Trophoblast cell (in vitro differentiated cells and primary cell): ENCODE measurements around the gene USF1.
A peak's percentile ranks its signal among the peaks of the same experiment; 100 is the strongest.

Experiments
- DNase-seq, 2 donors: peaks; one replicate each; pipeline ENCODE4 v3.0.0-alpha.2; 2016
- H2AFZ ChIP-seq: 2 replicates; pipeline ENCODE4 v1.6.1; 2013; ENCODE audit warnings: low read length, moderate library complexity, mild to moderate bottlenecking; ENCODE audit not compliant: insufficient read depth, poor library complexity
- H2AK5ac ChIP-seq: 2 replicates; pipeline ENCODE4 v1.6.1; 2013; ENCODE audit warnings: mild to moderate bottlenecking, low read length
- H2BK120ac ChIP-seq: 2 replicates; pipeline ENCODE4 v1.6.1; 2013; ENCODE audit warnings: low read length, mild to moderate bottlenecking, moderate library complexity; ENCODE audit not compliant: insufficient read depth, poor library complexity
- H2BK12ac ChIP-seq: 2 replicates; pipeline ENCODE4 v1.6.1; 2013; ENCODE audit warnings: mild to moderate bottlenecking, low read length, moderate library complexity
- H2BK5ac ChIP-seq: 2 replicates; pipeline ENCODE4 v1.6.1; 2013; ENCODE audit warnings: low read length, low read depth, moderate library complexity, mild to moderate bottlenecking; ENCODE audit not compliant: poor library complexity
- H3K14ac ChIP-seq: 2 replicates; pipeline ENCODE4 v1.6.1; 2013; ENCODE audit warnings: mild to moderate bottlenecking, low read length
- H3K18ac ChIP-seq: 2 replicates; pipeline ENCODE4 v1.6.1; 2013; ENCODE audit warnings: mild to moderate bottlenecking, low read length
- H3K23ac ChIP-seq: 2 replicates; pipeline ENCODE4 v1.6.1; 2013; ENCODE audit warnings: low read length
- H3K27ac ChIP-seq: 2 replicates; pipeline ENCODE4 v1.5.1; 2013; ENCODE audit warnings: low read depth, mild to moderate bottlenecking, inconsistent platforms, low read length, moderate library complexity
- H3K27me3 ChIP-seq: 2 replicates; pipeline ENCODE4 v1.6.1; 2013; ENCODE audit warnings: inconsistent platforms, mild to moderate bottlenecking, low read length, moderate library complexity; ENCODE audit not compliant: insufficient read depth
- H3K36me3 ChIP-seq, 2 experiments: 1 replicate in 1 of 2; 2 replicates in 1 of 2; pipeline ENCODE4 v1.6.1; 2013; ENCODE audit warnings: low read length in 2 of 2, mild to moderate bottlenecking in 2 of 2, moderate library complexity in 1 of 2; ENCODE audit not compliant: insufficient read depth in 2 of 2, control insufficient read depth in 1 of 2
- H3K4ac ChIP-seq: 2 replicates; pipeline ENCODE4 v1.6.1; 2013; ENCODE audit warnings: low read depth, mild to moderate bottlenecking, low read length, moderate library complexity
- H3K4me1 ChIP-seq, 2 experiments: 1 replicate in 1 of 2; 2 replicates in 1 of 2; pipeline ENCODE4 v1.6.1; 2013; ENCODE audit warnings: low read length in 2 of 2, mild to moderate bottlenecking in 2 of 2, moderate library complexity in 1 of 2; ENCODE audit not compliant: insufficient read depth in 2 of 2, control insufficient read depth in 1 of 2
- H3K4me2 ChIP-seq: 2 replicates; pipeline ENCODE4 v1.6.1; 2013; ENCODE audit warnings: inconsistent platforms, mild to moderate bottlenecking, low read length, moderate library complexity
- H3K4me3 ChIP-seq: 2 replicates; pipeline ENCODE4 v1.5.1; 2013; ENCODE audit warnings: mild to moderate bottlenecking, low read depth, low read length, inconsistent platforms
- H3K79me1 ChIP-seq: one replicate; pipeline ENCODE4 v1.6.1; 2013; ENCODE audit warnings: low read length
- H3K79me2 ChIP-seq: 2 replicates; pipeline ENCODE4 v1.6.1; 2013; ENCODE audit warnings: low read length, mild to moderate bottlenecking; ENCODE audit not compliant: control insufficient read depth, insufficient read depth, poor library complexity
- H3K9ac ChIP-seq: 2 replicates; pipeline ENCODE4 v1.6.1; 2013; ENCODE audit warnings: mild to moderate bottlenecking, low read length
- H3K9me3 ChIP-seq: 2 replicates; pipeline ENCODE4 v1.6.1; 2013; ENCODE audit warnings: low read depth, mild to moderate bottlenecking, control low read depth, inconsistent platforms, low read length; ENCODE audit not compliant: insufficient read depth
- H4K12ac ChIP-seq: 2 replicates; pipeline ENCODE4 v1.6.1; 2013; ENCODE audit warnings: low read depth, mild to moderate bottlenecking, low read length, moderate library complexity
- H4K8ac ChIP-seq: 2 replicates; pipeline ENCODE4 v1.6.1; 2013; ENCODE audit warnings: low read depth, mild to moderate bottlenecking, low read length, moderate library complexity
- H4K91ac ChIP-seq: one replicate; pipeline ENCODE4 v1.6.1; 2013; ENCODE audit warnings: low read depth, mild to moderate bottlenecking, low read length, moderate library complexity
- WGBS: extraction: QIAGEN DNeasy Blood & Tissue Kit; methylation state at CpG from one replicate; pipeline ENCODE4 v1.1.7; 2013; ENCODE audit warnings: missing lambda C conversion rate; ENCODE audit not compliant: insufficient read length, insufficient coverage; ENCODE audit errors: extremely low coverage; 5-methylcytosine and 5-hydroxymethylcytosine counted together

The USF1 gene

GRCh38 chr1:161076410-161076809 lies 30.6 kb upstream of the USF1 start:
- Histone ChIP-seq H3K79me2 (peaks cover 2% of the 10 kb centered on the region), H3K14ac (no peak overlapping the region), H2BK120ac (no peak overlapping the region), H4K91ac (no peak overlapping the region), H2BK5ac (no peak overlapping the region), H3K4ac (no peak overlapping the region), H3K79me1 (peaks cover 34% of the 10 kb centered on the region), H3K9me3 (peaks cover 2% of the 10 kb centered on the region), H4K8ac (no peak overlapping the region), H3K4me3 (no peak overlapping the region), H2BK12ac (peak overlapping the region; percentile 51), H2AFZ (no peak overlapping the region), H3K9ac (no peak overlapping the region), H2AK5ac (no peak overlapping the region), H3K4me1 (peaks cover 31 to 45% of the 10 kb centered on the region in 2 experiments), H3K4me2 (no peak overlapping the region), H3K27me3 (no peaks in the 10 kb centered on the region), H3K18ac (no peak overlapping the region), H3K27ac (no peak overlapping the region), H3K36me3 (peaks cover 21 to 22% of the 10 kb centered on the region in 2 experiments), H4K12ac (no peak overlapping the region), H3K23ac (no peak overlapping the region)
- DNase-seq = no peak

DNA sequence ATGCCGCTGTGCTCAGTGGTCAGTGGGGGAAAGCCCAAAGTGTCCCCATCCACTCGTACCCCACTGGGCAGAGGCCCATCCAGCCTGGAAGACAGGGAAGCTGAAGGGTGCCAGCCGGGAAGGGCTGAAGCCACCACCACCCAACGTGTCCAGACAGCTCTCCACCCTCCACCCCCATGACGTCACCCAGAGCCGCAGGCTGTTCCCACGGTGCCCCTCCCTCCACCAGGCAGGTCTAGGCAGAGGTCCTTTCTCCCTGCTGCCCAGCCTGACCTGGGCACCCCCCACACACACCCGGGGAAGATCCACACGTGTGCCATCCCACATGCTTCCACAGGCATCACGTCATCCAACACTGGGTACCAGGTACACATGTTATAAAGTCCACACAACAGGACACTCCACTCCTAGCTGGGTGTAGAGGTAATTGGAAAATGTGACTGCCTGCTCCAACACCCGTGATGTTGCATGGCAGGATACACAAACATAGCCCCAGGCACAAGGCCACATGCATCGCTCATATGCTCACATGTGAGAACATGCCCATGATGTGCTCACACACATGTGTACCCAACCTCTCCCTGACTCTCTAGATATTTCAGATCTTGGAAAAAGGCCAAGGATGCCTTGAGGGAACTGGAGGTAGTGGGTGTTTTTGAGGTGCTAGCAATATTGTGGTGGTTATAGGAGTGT lies 29.0 kb upstream of the USF1 start:
- peak overlapping the region; percentile 19 for H3K14ac ChIP-seq
- H3K27ac ChIP-seq = no peak overlapping the region
- peak overlapping the region; percentile 74 for H4K91ac ChIP-seq
- H3K9ac ChIP-seq = no peak overlapping the region
- H2BK120ac ChIP-seq = peak overlapping the region; percentile 18
- no peak overlapping the region for H3K4me2 ChIP-seq
- peak overlapping the region; percentile 67 for H2AK5ac ChIP-seq
- H3K79me1 ChIP-seq = peaks cover 20% of the 10 kb centered on the region
- H3K79me2 ChIP-seq = no peaks in the 10 kb centered on the region
- no peak overlapping the region for H2AFZ ChIP-seq
- H3K4me3 ChIP-seq = no peak overlapping the region
- no CpG with 5 or more reads among the region's 12 CpGs for WGBS
- DNase-seq = peak; percentile 44 to 59
- H3K27me3 ChIP-seq = no peaks in the 10 kb centered on the region
- peaks cover 2% of the 10 kb centered on the region for H3K9me3 ChIP-seq
- H2BK5ac ChIP-seq = peak overlapping the region; percentile 11
- no peak overlapping the region for H4K8ac ChIP-seq
- no peak overlapping the region for H3K4ac ChIP-seq
- peaks cover 21 to 25% of the 10 kb centered on the region in 2 experiments for H3K36me3 ChIP-seq
- no peak overlapping the region for H4K12ac ChIP-seq
- H3K18ac ChIP-seq = peak overlapping the region; percentile 26
- H2BK12ac ChIP-seq = peak overlapping the region; percentile 70
- no peak overlapping the region for H3K23ac ChIP-seq
- H3K4me1 ChIP-seq = peaks cover 17 to 29% of the 10 kb centered on the region in 2 experiments

DNA sequence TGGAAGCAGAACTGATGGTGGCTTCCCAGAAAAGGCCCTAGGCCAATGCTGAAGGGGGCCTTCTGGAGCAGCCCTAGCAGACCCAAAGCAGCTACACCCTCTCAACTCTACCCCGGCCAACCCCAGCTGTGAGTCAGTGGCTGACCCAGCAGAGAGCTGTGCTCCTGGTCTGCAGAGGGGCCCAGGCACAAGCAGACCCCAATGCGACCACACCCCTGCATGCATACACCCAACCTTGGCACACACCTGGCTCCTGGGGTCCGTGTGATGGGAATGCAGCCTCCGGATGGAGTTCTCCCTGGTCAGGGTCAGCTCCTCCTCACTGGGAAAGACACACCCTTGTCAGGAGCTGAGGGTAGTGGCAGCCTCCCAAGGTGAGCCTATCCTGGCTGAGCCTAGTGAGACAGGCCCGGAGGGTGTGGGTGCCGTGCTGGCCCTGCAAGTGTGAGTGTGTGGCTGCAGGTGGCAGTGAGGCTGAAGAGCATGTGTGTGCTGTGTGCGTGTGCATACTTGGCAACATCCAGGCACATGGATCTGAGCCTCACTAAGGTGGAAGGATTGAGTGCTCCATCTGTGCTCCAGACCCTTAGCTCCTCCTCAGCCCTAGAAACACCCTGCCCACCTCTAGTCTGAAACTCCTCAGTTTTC lies 27.8 kb upstream of the USF1 start:
- Histone ChIP-seq H3K79me2 (no peaks in the 10 kb centered on the region), H2AFZ (no peak overlapping the region)
- WGBS = no CpG with 5 or more reads among the region's 7 CpGs

DNA sequence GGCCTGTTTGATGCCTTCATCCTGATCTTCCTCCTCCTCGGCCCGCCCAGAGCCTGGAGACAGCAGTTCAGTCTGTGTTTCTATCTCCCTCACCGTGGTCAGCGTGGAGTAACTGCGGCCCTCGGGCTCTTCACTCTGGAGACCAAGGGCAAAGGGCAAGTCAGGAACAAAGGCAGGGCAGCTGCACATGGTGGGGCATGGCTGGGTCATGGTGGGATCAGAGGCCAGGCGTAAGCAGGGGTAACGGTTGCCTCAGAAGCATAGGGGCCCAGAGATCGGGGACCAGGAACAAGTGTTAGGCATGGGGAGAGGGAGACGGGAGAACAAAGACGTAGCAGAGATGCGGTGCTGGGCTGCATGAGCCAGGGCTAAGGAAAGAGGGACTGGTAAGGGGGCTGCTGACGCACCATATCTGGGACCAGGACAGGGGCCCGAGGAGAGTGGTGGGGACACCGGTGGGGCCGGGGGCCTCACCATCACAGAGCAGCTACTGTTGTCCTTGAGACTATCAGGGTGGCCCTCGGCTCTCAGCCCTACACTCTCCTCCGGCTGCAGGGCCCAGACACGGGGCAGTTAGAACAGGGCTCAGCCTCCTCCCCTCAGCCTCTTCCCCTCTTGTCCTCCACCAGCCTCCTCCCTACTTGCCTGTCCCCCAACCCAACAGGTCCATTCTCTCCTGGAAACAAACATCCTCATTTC lies 27.1 kb upstream of the USF1 start:
- Histone ChIP-seq H4K8ac (peak overlapping the region; percentile 25), H3K9ac (no peak overlapping the region), H3K4me3 (no peak overlapping the region), H3K14ac (peak overlapping the region; percentile 27), H3K4ac (no peak overlapping the region), H3K36me3 (peaks cover 23 to 25% of the 10 kb centered on the region in 2 experiments), H3K4me2 (no peak overlapping the region), H3K79me1 (peaks cover 12% of the 10 kb centered on the region), H3K4me1 (peaks cover 12 to 24% of the 10 kb centered on the region in 2 experiments), H2AK5ac (peak overlapping the region; percentile 45), H3K27ac (no peak overlapping the region), H3K18ac (peak overlapping the region; percentile 22), H4K12ac (peak overlapping the region; percentile 1), H3K23ac (no peak overlapping the region), H2AFZ (no peak overlapping the region), H4K91ac (peak overlapping the region; percentile 52), H2BK120ac (peak overlapping the region; percentile 39), H2BK12ac (peak overlapping the region; percentile 50), H3K27me3 (no peaks in the 10 kb centered on the region), H3K9me3 (peaks cover 2% of the 10 kb centered on the region), H2BK5ac (no peak overlapping the region), H3K79me2 (no peaks in the 10 kb centered on the region)
- no CpG with 5 or more reads among the region's 19 CpGs for WGBS
- DNase-seq = no peak

More for the DNA sequence above, 27.8 kb upstream of the USF1 start:
- Histone ChIP-seq H3K36me3 (peaks cover 23 to 25% of the 10 kb centered on the region in 2 experiments), H3K9me3 (peaks cover 2% of the 10 kb centered on the region), H3K14ac (peak overlapping the region; percentile 13), H3K27me3 (no peaks in the 10 kb centered on the region), H3K4me3 (no peak overlapping the region), H3K18ac (no peak overlapping the region), H2BK12ac (peak overlapping the region; percentile 50), H2AK5ac (peak overlapping the region; percentile 45), H3K4me2 (no peak overlapping the region), H4K91ac (peak overlapping the region; percentile 74), H3K9ac (no peak overlapping the region), H3K79me1 (peaks cover 12% of the 10 kb centered on the region), H3K4ac (no peak overlapping the region), H3K23ac (no peak overlapping the region), H4K8ac (no peak overlapping the region), H3K27ac (no peak overlapping the region), H3K4me1 (peaks cover 12 to 24% of the 10 kb centered on the region in 2 experiments), H4K12ac (no peak overlapping the region), H2BK120ac (peak overlapping the region; percentile 39), H2BK5ac (no peak overlapping the region)
- peak; percentile 88 to 92 for DNase-seq
